ENCODE results near the gene SYT15. TPM values are rescaled to one million over a fixed set of nuclear protein-coding genes. Genes with fewer than 3 reads are reported as not detected.
"Not testable (repeated sequence)": the region's sequence is repeated elsewhere in the genome, so short reads cannot be mapped to it uniquely, and the experiment has no call there.

SYT15 gene
- total RNA-seq (10 to 100 TPM in 1 of 2 donors, 1 to 10 TPM in 1; 8.8 to 24.8 TPM), polyA plus RNA-seq (under 1 TPM; 0.13 to 0.79 TPM)
- long read RNA-seq, donor 1, partial matches to known transcripts: 3 of 10 reads
- long read RNA-seq, donor 1, other reads (novel, unspliced or antisense): 7 of 10 reads
- long read RNA-seq, donor 2, partial matches to known transcripts: 1 of 12 reads
- long read RNA-seq, donor 2, other reads (novel, unspliced or antisense): 10 of 12 reads

DNA sequence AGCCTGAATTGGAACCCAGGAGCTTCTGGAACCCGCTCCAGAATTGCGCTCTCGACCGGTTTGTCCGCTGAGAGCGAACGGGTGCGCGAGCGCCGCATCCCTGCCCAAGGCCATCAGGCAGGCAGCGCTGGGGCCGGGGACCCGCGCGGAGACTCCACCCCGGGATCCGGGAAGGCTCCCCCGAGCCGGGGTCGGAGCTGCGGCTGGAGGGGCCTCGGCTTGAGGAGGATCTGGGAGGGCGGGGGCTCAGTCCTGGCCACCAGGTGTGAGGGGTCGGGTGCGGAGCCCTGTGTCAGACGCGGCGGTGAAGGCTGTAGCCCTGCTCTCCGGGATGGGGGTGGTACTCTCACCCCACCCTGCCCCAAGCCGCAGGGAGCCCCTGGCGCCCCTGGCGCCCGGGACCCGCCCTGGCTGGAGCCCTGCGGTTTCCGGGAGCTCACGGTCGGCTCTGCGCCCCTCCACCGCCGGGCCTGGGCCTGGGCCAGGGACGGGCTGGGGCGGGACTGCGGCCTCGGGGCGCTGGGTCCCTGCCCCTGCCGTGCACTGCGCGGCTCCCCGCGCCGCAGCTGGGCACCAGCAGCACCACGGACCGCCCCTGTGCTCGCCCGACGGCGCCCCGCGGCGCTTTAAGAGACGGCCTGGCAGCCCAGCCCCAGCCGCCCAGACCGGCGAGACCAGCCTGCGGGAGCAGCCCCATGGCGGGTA lies at the start of gene SYT15:
Gene SYT15, plus strand, starts transcription at position 655 of the 705 bp plus-strand sequence. Its CDS starts 41 bp downstream, at position 696.
- DNase-seq; ATAC-seq (ENCODE audit: low FRiP score); intact Hi-C loops (cut with DNase I); H3K27me3 ChIP-seq (ENCODE audit: control insufficient read depth in 1 of 2, insufficient read depth in 2 of 2, low read length in 1 of 2); H3K4me3 ChIP-seq (ENCODE audit: low read length in 2 of 2); H3K4me1 ChIP-seq (ENCODE audit: control insufficient read depth in 1 of 2, insufficient read depth in 2 of 2, low read length in 2 of 2); H3K9me3 ChIP-seq (ENCODE audit: control insufficient read depth, low read length); H3K27ac ChIP-seq (ENCODE audit: low read depth in 1 of 2, low read length in 2 of 2); H3K36me3 ChIP-seq (ENCODE audit: control insufficient read depth in 1 of 2, insufficient read depth in 2 of 2, low read length in 1 of 2): not testable (repeated sequence)
- WGBS, 2 donors: 0 to 2% methylated on average over 18 to 50 of the region's 68 CpGs

DNA sequence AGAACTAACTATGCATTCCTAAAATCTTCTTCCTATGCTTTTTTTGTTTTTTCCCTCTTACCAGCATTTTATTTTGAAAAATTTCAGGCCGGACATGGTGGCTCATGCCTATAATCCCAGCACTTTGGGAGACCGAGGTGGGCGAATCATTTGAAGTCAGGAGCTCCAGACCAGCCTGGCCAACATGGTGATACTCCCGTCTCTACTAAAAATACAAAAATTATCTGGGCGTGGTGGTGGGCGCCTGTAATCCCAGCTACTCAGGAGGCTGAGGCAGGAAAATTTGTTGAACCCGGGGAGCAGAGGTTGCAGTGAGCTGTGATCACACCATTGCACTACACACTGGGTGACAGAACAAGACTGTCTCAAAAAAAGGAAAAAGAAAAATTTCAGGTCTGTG lies 49.2 kb upstream of the SYT15 start:
- H3K4me3 ChIP-seq (ENCODE audit: low read length in 2 of 2); intact Hi-C loops (cut with DNase I); H3K36me3 ChIP-seq (ENCODE audit: control insufficient read depth in 1 of 2, insufficient read depth in 2 of 2, low read length in 1 of 2); H3K27me3 ChIP-seq (ENCODE audit: control insufficient read depth in 1 of 2, insufficient read depth in 2 of 2, low read length in 1 of 2); H3K4me1 ChIP-seq (ENCODE audit: control insufficient read depth in 1 of 2, insufficient read depth in 2 of 2, low read length in 2 of 2); H3K27ac ChIP-seq (ENCODE audit: low read depth in 1 of 2, low read length in 2 of 2); H3K9me3 ChIP-seq (ENCODE audit: control insufficient read depth, low read length); ATAC-seq (ENCODE audit: low FRiP score): not testable (repeated sequence)
- peak in 1 of 2 donors; percentile 22 for DNase-seq
- WGBS, 2 donors: 88 to 89% methylated on average over 7 of the region's 7 CpGs

DNA sequence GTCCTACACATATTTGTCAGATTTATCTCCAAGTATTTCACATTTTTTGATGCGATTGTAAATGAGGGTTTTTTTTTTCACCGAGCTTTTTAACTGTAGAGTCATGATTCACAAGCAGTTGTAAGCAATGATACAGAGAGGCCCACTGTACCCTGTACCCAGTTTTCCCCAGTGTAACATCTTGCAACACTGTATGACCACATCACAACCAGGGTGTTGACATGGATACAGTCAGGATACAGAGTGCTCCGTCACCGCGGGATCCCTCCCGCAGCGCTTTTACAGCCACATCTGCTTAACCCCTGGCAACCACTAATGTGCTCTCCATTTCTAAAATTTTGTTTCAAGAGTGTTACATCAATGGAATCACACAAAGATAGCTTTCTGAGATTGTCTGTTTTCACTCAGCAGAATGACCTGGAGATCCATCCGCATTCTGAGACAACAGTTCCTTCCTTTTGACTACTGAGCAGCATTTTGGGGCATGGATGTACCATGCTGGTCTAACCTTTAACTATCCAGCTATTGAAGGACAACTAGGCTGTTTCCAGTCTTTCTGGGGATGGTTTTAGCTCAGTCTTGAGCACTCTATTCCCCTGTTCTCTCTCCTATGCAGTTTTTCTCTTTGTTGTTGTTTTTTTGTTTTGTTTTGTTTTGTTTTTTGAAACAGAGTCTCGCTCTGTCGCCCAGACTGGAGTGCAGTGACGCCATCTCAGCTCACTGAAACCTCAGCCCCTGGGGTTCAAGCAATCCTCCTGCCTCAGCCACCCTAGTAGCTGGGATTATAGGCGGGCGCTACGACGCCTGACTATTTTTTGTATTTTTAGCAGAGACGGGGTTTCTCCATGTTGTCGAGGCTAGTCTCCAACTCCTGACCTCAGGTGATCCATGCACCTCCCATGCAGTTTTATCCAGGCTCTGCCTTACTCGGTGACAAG lies 48.4 kb upstream of the SYT15 start:
- H3K4me3 ChIP-seq (ENCODE audit: low read length in 2 of 2): no peak overlapping the region
- H3K4me1 ChIP-seq (ENCODE audit: control insufficient read depth in 1 of 2, insufficient read depth in 2 of 2, low read length in 2 of 2): no peaks in the 10 kb centered on the region
- no peaks in the 10 kb centered on the region for H3K9me3 ChIP-seq (ENCODE audit: control insufficient read depth, low read length)
- H3K36me3 ChIP-seq (ENCODE audit: control insufficient read depth in 1 of 2, insufficient read depth in 2 of 2, low read length in 1 of 2): no peaks in the 10 kb centered on the region
- no peak overlapping the region for H3K27ac ChIP-seq (ENCODE audit: low read depth in 1 of 2, low read length in 2 of 2)
- WGBS, 2 donors: 85 to 88% methylated on average over 18 of the region's 18 CpGs
- intact Hi-C loops (cut with DNase I): no loop called here
- H3K27me3 ChIP-seq (ENCODE audit: control insufficient read depth in 1 of 2, insufficient read depth in 2 of 2, low read length in 1 of 2): no peaks in the 10 kb centered on the region
- peak; percentile 44 to 73 for DNase-seq
- no peak for ATAC-seq (ENCODE audit: low FRiP score)

DNA sequence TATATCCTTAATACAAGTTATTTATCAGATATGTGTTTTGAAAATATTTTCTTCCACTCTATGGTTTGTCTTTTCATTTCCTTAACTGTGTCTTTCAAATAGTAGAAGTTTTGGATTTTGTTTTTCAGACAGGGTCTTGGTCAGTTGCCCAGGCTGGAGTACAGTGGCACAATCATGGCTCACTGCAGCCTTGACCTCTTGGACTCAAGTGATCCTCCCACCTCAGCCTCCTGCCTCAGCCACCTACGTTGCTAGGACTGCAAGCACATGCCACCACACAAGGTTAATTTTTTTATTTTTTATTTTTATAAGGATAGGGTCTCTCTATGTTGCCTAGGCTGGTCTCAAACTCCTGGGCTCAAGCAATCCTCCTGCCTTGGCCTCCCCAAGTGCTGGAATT lies 46.7 kb upstream of the SYT15 start:
- 75 to 77% methylated on average over 1 of the region's 1 CpG for WGBS, 2 donors

DNA sequence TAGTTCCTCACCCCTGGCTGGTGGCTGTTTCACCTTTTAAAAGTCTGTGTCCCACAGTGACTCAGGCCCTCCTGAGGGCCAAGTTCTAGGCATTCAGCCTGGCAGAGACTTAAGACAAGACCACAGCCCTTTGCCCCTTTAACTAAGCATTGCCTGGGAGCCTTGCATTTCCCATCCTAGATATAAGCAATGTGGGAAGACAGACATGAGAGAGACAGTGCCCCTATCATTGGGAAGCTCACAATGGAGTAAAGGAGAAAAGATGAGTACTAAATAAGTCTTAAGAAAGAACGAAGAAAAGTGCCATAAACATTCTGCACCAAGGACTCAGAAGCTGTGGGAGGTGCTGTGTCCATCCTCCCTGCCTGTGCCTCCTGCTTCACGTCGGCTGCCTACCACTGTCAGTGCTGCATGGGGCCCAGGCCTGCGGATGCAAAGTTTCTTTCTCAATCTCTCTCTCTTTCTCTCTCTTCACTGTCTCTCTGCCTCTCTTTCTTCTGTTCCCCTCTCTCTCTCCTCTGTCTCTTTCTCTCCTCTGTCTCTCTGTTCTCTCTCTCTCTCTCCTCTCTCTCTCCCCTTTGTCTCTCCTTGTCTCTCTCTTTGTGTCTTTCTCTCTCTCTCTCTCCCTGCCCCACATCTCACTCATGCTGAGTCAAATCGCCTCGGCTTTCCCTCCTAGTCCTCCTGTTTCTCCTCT lies 44.0 kb upstream of the SYT15 start:
- Histone ChIP-seq H3K27me3 (ENCODE audit: control insufficient read depth in 1 of 2, insufficient read depth in 2 of 2, low read length in 1 of 2) (no peaks in the 10 kb centered on the region), H3K9me3 (ENCODE audit: control insufficient read depth, low read length) (no peaks in the 10 kb centered on the region)

More for the DNA sequence above, 46.7 kb upstream of the SYT15 start:
- DNase-seq: peak; percentile 33 to 66
- H3K36me3 ChIP-seq (ENCODE audit: control insufficient read depth in 1 of 2, insufficient read depth in 2 of 2, low read length in 1 of 2); H3K4me1 ChIP-seq (ENCODE audit: control insufficient read depth in 1 of 2, insufficient read depth in 2 of 2, low read length in 2 of 2); ATAC-seq (ENCODE audit: low FRiP score); intact Hi-C loops (cut with DNase I); H3K4me3 ChIP-seq (ENCODE audit: low read length in 2 of 2); H3K27ac ChIP-seq (ENCODE audit: low read depth in 1 of 2, low read length in 2 of 2); H3K27me3 ChIP-seq (ENCODE audit: control insufficient read depth in 1 of 2, insufficient read depth in 2 of 2, low read length in 1 of 2); H3K9me3 ChIP-seq (ENCODE audit: control insufficient read depth, low read length): not testable (repeated sequence)

DNA sequence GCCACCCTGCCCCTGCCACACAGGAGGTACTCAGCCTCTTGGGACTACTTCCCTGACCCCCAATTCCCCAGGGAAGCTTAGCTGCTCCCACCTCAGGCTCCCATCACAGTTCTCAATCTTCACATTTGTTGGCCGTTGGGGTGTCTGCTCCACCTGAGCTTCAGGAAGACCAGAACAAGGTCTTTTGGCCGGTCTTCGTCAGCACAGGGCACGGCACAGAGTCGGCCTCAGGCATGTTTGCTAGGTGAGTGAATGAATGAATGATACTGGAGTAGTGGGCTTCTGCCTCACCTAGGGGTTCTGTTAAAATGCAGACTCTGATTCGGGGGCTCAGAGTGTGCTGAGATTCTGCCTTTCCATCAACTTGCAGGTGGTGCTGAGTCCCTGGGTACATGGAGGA lies 42.8 kb upstream of the SYT15 start:
- ATAC-seq (ENCODE audit: low FRiP score) (no peak), DNase-seq (peak; percentile 46 to 73)
- 93 to 95% methylated on average over 6 of the region's 6 CpGs for WGBS, 2 donors
- Histone ChIP-seq H3K9me3 (ENCODE audit: control insufficient read depth, low read length) (no peaks in the 10 kb centered on the region), H3K27ac (ENCODE audit: low read depth in 1 of 2, low read length in 2 of 2) (no peak overlapping the region), H3K36me3 (ENCODE audit: control insufficient read depth in 1 of 2, insufficient read depth in 2 of 2, low read length in 1 of 2) (no peaks in the 10 kb centered on the region), H3K27me3 (ENCODE audit: control insufficient read depth in 1 of 2, insufficient read depth in 2 of 2, low read length in 1 of 2) (no peaks in the 10 kb centered on the region), H3K4me3 (ENCODE audit: low read length in 2 of 2) (no peak overlapping the region), H3K4me1 (ENCODE audit: control insufficient read depth in 1 of 2, insufficient read depth in 2 of 2, low read length in 2 of 2) (no peaks in the 10 kb centered on the region)
- intact Hi-C loops (cut with DNase I): no loop called here

More for the DNA sequence above, 44.0 kb upstream of the SYT15 start:
- ATAC-seq (ENCODE audit: low FRiP score): peak; percentile 24
- no peaks in the 10 kb centered on the region for H3K4me1 ChIP-seq (ENCODE audit: control insufficient read depth in 1 of 2, insufficient read depth in 2 of 2, low read length in 2 of 2)
- intact Hi-C loops (cut with DNase I): no loop called here
- no peak overlapping the region for H3K4me3 ChIP-seq (ENCODE audit: low read length in 2 of 2)
- DNase-seq: peak; percentile 12 to 74
- 90 to 93% methylated on average over 6 of the region's 6 CpGs for WGBS, 2 donors
- H3K36me3 ChIP-seq (ENCODE audit: control insufficient read depth in 1 of 2, insufficient read depth in 2 of 2, low read length in 1 of 2): no peaks in the 10 kb centered on the region
- H3K27ac ChIP-seq (ENCODE audit: low read depth in 1 of 2, low read length in 2 of 2): no peak overlapping the region

DNA sequence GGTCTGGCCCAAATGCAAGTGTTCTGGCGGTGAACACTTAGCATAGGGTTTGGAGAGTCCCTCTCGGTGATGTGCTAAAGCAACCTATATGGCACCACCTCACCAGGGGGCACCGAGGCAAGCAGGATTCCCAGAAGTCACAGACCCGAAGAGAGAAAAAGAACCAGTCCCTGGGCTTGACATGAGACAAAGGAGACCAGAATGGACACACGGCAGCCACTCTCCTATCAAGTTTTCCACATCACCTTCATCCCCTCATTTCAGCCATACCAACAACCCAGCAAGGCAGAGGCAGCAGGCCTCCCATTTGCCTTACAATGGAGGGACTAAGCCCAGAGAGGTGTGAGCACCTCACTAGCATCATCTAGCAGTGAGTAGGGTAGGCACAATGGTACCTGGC lies 42.1 kb upstream of the SYT15 start:
- no peaks in the 10 kb centered on the region for H3K27me3 ChIP-seq (ENCODE audit: control insufficient read depth in 1 of 2, insufficient read depth in 2 of 2, low read length in 1 of 2)
- no peak overlapping the region for H3K27ac ChIP-seq (ENCODE audit: low read depth in 1 of 2, low read length in 2 of 2)
- no peak for ATAC-seq (ENCODE audit: low FRiP score)
- H3K4me1 ChIP-seq (ENCODE audit: control insufficient read depth in 1 of 2, insufficient read depth in 2 of 2, low read length in 2 of 2): no peaks in the 10 kb centered on the region
- 96 to 97% methylated on average over 5 of the region's 5 CpGs for WGBS, 2 donors
- DNase-seq: peak; percentile 35 to 69
- intact Hi-C loops (cut with DNase I): no loop called here
- no peaks in the 10 kb centered on the region for H3K36me3 ChIP-seq (ENCODE audit: control insufficient read depth in 1 of 2, insufficient read depth in 2 of 2, low read length in 1 of 2)
- H3K9me3 ChIP-seq (ENCODE audit: control insufficient read depth, low read length): no peaks in the 10 kb centered on the region
- H3K4me3 ChIP-seq (ENCODE audit: low read length in 2 of 2): no peak overlapping the region

DNA sequence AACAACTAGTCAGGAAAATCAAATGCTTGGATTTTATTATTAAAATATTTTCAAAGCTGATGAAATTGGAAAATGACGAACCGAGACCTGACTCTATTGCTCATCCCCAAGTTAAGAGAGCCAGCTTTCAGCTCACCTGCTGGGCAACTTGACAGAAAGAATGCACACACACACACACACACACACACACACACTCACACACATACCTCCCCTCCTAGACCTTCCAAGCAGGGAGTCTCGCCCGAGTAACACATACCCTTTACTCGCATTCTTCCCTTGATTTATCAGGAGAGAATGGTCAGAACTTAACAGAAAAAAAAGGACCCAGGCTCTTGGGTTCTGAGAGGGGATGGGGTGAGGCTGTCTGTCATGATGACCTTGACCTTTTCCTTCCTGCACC lies 41.6 kb upstream of the SYT15 start:
- Histone ChIP-seq H3K36me3 (ENCODE audit: control insufficient read depth in 1 of 2, insufficient read depth in 2 of 2, low read length in 1 of 2) (no peaks in the 10 kb centered on the region), H3K9me3 (ENCODE audit: control insufficient read depth, low read length) (no peaks in the 10 kb centered on the region), H3K4me3 (ENCODE audit: low read length in 2 of 2) (no peak overlapping the region), H3K27me3 (ENCODE audit: control insufficient read depth in 1 of 2, insufficient read depth in 2 of 2, low read length in 1 of 2) (no peaks in the 10 kb centered on the region), H3K4me1 (ENCODE audit: control insufficient read depth in 1 of 2, insufficient read depth in 2 of 2, low read length in 2 of 2) (no peaks in the 10 kb centered on the region), H3K27ac (ENCODE audit: low read depth in 1 of 2, low read length in 2 of 2) (no peak overlapping the region)
- intact Hi-C loops (cut with DNase I): no loop called here
- DNase-seq (peak in 1 of 2 donors; percentile 10), ATAC-seq (ENCODE audit: low FRiP score) (no peak)
- WGBS, 2 donors: 86 to 88% methylated on average over 5 of the region's 5 CpGs

Data from aorta (tissue), 5 donors.